Spleen (tissue), 3 donors: ENCODE data around the gene SLC25A6.

ENCODE experiments used
- POLR2A ChIP-seq, 3 donors: fragments of 450-650 bp; IDR thresholded peaks; one replicate each; pipeline ENCODE4 v1.5.1; 2017; ENCODE audit warnings: antibody characterized with exemption in 3 of 3, mild to moderate bottlenecking in 1 of 3
- POLR2AphosphoS5 ChIP-seq, 3 donors: sonication (generic); formaldehyde crosslinking; IDR thresholded peaks; one replicate each; pipeline ENCODE4 v1.5.1; 2017; ENCODE audit warnings: antibody characterized with exemption in 3 of 3

- TF ChIP-seq POLR2A (IDR thresholded peaks at IDR 0.05) (no peak), POLR2AphosphoS5 (IDR thresholded peaks at IDR 0.05) (no peak)
Measured at GRCh38 chrX:1421433-1422134, 29.7 kb upstream of the SLC25A6 start.
